SK-N-MC (cell line): Measurements from ENCODE around the gene DIPK1B.

Source experiments
- EZH2 ChIP-seq: fragments of 200-600 bp; sonication (generic); IDR thresholded peaks from one replicate; pipeline ENCODE4 v1.6.1; 2017; ENCODE audit warnings: antibody characterized with exemption
- FOXP2 ChIP-seq: optimal IDR thresholded peaks from 2 replicates; pipeline ENCODE3; 2011; ENCODE audit warnings: mild to moderate bottlenecking, moderate library complexity; ENCODE audit not compliant: insufficient read depth; ENCODE audit errors: extremely low read length, control extremely low read depth
- POLR2AphosphoS5 ChIP-seq: IDR thresholded peaks from 2 replicates; pipeline ENCODE4 v1.6.1; 2012; ENCODE audit warnings: mild to moderate bottlenecking, low read depth, low read length, borderline replicate concordance

DNA sequence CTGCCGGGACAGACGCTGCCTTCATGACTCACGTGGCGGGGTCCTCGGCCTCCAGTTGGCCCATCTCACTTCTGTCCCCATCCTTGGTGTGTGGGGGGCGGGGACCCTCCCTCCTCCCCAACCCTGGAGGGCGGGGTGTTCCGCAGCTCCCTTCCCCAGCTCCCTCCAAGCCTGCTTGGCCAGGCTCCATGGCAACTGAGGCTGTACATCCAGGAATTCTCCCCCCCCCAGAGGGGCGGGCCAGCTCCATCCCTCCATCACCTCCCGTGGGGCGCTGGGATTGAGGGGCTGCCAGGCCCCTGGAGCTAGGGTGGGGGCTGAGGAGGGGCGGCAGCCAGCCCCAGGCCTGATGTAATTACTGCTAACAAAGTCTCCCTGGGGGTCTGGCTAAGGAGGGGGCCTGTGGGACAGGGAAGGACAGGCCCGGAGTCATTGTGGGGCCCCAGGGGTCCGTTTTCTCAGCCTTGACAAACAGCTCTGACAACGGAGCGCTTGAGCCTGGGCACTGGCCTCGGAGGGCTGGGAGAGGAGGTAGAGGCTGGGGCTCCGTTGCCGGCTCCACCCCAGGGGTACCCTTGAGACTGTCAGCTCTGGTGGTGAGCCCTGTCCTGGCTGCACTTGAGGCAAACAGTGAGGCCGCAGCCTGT, 8.0 kb downstream of the DIPK1B start:
- TF ChIP-seq EZH2 = no peak
- TF ChIP-seq POLR2AphosphoS5 = peak; percentile 11; the same call in 1 of the 2 replicates
- TF ChIP-seq FOXP2 = no peak
